Measurements from ENCODE around the gene RGL2.
"Not testable (repeated sequence)": the region's sequence is repeated elsewhere in the genome, so short reads cannot be mapped to it uniquely, and the experiment has no call there.

Gene RGL2

DNA sequence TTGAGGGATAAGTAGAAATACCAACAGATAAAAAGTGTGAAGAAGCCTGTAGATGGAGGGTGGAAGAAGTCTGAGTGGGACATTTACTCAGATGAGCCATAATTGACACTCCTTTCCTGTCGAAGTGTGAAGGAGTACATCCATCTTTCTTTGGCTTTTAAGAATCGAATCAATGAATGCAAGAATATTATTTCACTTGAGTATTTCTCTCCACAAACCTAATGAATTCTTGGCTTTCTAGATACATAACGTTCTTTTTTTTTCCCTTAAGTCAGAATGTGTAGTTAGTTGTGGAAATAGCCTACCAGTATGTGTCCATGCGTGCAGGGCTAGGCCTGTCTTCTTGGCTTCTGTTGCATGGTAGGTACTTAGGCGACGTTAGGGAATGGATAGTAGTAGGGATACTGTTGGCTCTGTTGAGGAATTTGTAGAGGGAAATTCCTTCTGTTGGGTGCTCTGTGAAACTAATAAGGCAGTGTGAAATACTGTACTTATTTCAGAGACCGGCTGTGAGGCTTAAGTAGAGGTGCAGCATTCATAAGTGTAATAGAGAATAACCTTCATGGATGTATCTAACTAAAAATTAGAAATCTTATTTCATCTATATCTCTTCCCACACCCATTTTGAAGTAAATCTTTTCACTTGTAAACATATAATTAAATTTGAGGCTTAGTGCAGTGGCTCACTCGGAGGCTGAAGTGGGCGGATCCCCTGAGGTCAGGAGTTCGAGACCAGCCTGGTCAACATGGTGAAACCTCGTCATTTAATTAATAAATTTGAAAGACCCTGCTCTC lies 25.4 kb downstream of the RGL2 start:
- DNase-seq = no peak

GRCh38 chr6:33272275-33273128 lies 26.2 kb downstream of the RGL2 start:
- no peak for DNase-seq

DNA sequence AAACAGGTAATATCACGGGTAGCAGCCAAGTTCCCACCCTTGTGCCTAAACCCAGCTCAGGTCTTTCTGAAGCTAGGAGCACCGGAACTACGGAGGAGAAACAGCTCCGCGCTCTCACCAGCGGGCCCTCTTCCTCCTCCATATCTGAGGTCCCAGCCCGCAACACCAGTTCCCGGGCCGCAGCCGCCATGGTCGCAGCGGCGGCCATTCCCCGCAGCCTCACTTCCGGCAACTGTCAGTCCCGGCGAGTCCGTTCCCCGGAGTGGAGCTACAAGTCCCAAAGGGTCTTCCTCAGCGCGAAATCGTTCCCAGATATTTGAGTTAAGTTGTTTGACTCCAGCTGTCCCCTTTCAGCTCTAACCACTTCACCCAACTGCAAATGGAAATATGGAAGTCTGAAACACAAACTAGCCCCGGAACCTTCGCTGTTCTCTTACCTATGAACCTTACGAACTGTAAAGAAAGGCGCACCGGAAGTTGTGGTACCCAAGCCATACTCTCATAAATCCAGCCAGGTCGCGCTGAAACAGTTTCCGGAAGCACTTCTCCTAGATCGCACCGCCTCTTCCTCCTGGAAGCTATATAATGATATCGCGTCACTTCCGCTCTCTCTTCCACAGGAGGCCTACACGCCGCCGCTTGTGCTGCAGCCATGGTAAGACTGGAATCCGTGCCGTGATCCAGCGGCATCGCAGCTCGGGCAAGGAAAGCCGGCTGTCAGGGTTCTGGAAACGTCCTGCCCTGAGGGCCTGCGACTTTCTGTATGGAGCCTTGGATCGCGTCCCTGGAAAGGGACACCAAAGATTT lies 27.1 kb downstream of the RGL2 start, which contains the start of the genes RPS18 and VPS52:
Gene RPS18 (plus strand): TSS at position 608 of the 807 bp plus-strand sequence. CDS start 45 bp downstream, at position 653.
Gene VPS52 (minus strand): TSS at position 409 of the 807 bp plus-strand sequence. CDS start 201 bp downstream, at position 208.
- DNase-seq = peak; percentile 99

GRCh38 chr6:33271117-33271467 lies 27.6 kb downstream of the RGL2 start:
- no peak for DNase-seq

GRCh38 chr6:33264015-33264414 lies 34.7 kb downstream of the RGL2 start:
- DNase-seq = no peak

DNA sequence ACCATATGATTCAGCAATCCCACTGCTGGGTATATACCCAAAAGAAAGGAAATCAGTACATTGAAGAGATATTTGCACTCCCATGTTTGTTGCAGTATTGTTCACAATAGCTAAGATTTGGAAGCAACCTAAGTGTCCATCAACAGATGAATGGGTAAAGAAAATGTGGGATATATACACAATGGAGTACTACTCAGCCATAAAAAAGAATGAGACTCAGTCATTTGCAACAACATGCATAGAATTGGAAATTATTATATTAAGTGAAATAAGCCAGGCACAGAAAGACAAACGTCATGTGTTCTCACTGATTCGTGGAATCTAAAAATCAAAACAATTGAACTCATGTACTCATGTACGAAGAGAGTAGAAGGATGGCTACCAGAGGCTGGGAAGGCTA lies 36.3 kb downstream of the RGL2 start:
- DNase-seq = not testable (repeated sequence)

GRCh38 chr6:33259032-33259431 lies 39.7 kb downstream of the RGL2 start:
- peak; percentile 10 for DNase-seq

GRCh38 chr6:33254591-33254990 lies 44.2 kb downstream of the RGL2 start:
- DNase-seq = no peak

DNA sequence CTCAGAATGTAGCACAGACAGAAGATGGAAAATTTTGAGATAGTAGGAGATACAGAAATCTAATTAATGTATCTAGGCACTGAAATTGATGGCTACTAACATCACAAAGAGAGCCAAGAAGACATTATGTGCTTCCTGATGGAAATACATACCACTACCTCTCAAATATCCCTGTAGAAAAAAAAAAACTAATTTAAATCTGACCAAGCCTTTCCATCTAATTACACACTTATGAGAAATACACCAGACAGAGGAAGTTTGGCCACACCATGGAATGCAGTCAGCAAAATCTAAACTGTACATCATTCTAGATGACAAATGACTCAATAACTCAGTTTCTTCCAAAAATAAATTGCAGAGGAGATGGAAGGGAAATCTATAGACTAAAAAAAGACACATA lies 46.0 kb downstream of the RGL2 start:
- DNase-seq = no peak

- DNase-seq = no peak
Measured at GRCh38 chr6:33251395-33252012, 47.2 kb downstream of the RGL2 start.

GRCh38 chr6:33250731-33251130 lies 48.0 kb downstream of the RGL2 start:
- DNase-seq = no peak

- DNase-seq = no peak
Measured at GRCh38 chr6:33249732-33250630, 48.8 kb downstream of the RGL2 start.

DNA sequence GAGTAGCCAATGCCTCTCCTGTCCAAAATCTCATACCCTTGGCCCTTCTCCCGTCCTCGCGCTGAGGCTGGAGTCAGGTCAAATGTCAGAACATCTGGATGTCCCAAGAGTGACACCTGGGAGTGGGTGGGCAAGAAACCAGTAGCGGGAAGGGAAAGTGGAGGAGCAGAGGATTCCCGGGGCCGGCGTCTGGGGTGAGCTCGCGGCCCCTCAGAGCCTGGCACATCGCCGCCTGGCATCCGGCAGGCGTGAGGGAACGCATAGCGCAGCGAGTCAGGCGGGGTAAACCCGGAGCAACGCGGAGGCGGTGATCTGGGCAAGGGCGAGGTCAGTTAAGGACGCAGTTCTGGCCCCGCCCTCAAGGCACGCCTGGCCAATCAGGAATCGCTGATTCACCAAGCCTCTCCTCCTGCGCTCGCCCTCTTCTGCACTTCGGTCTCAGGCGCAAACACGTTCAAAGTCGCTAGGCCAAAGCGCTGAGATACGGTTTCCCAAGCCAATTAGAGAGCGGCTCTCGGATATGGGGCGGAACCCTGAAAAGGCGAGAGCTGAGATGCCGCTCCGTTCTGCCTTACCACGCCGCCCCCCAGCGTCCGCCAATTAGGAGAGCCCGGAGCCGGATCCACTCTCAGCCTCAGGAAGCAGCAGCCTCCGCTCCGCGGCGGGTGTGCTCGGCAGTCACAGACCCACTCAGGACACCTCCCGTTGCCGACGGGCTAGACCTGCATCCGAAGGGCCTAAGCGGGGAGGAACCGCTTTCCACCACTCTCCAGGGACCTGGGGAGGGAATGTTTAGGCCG lies 49.6 kb downstream of the RGL2 start:
- DNase-seq = peak; percentile 100

- peak; percentile 85 for DNase-seq
Measured at GRCh38 chr6:33248643-33248931, 50.2 kb downstream of the RGL2 start.

- peak; percentile 92 for DNase-seq
Measured at GRCh38 chr6:33247977-33248642, 50.6 kb downstream of the RGL2 start.

DNA sequence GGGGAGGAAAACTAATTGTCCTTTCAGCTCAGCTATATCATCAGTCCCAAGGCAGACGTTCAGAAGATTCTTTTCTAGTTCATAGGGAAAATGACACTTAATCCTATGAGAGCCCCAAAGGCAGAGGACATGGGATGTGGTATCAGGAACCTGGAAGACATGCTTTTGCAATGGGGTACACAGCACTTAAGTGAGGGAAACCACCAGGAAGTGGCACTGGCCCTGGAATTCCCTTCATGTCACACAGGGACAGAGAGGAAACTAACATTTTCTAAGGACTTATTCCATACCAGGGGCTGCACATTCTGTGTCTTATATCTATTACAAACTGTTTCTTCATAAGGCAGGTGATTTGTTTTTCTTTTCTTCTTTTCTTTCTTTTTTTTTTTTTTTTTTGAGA lies 55.3 kb downstream of the RGL2 start:
- DNase-seq = no peak

DNA sequence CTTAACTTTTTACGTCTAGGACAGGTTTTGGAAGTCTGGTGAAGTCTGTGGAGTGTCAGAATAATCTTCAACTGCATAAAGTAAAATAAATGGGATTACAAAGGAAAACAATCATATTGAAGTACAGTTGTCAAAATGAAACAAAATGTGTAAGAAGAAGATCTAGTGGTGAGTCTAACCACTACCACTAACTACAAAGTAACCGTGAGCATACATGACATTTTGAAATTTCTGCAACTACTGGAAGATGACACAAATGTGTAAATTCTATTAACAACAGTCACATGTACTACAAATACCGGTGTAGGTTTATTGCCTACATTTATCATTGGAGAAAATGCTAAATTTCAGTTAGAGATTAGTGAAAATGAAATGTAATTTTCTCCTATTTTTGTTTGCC lies 56.8 kb downstream of the RGL2 start:
- DNase-seq = no peak

Data from DMS53 (cell line).